GM03348 (cell line): ENCODE results near the gene PACSIN3.
"Not testable (repeated sequence)": the region's sequence is repeated elsewhere in the genome, so short reads cannot be mapped to it uniquely, and the experiment has no call there.

ENCODE experiments used
- DNase-seq: peaks from one replicate; pipeline ENCODE4 v3.0.0; 2012; ENCODE audit warnings: low spot score

PACSIN3 gene

GRCh38 chr11:47192111-47192510 is 5.9 kb upstream of the PACSIN3 start:
- no peak for DNase-seq

- DNase-seq, result not testable (repeated sequence)
Observed at GRCh38 chr11:47191137-47191536, 4.9 kb upstream of the PACSIN3 start.

- peak; percentile 54 for DNase-seq
Observed at GRCh38 chr11:47189100-47189834, 3.0 kb upstream of the PACSIN3 start.

- DNase-seq, result no peak
Observed at GRCh38 chr11:47188259-47188658, 2.0 kb upstream of the PACSIN3 start.

- DNase-seq, result no peak
Observed at GRCh38 chr11:47187723-47188122, 1.5 kb upstream of the PACSIN3 start.

- peak; percentile 36 for DNase-seq
Observed at GRCh38 chr11:47186700-47187695, 764 bp upstream of the PACSIN3 start.

- no peak for DNase-seq
Observed at GRCh38 chr11:47185305-47186075, 744 bp downstream of the PACSIN3 start.

- no peak for DNase-seq
Observed at GRCh38 chr11:47184711-47185304, 1.4 kb downstream of the PACSIN3 start.

- no peak for DNase-seq
Observed at GRCh38 chr11:47183969-47184368, 2.3 kb downstream of the PACSIN3 start.

- no peak for DNase-seq
Observed at GRCh38 chr11:47183031-47183856, 3.0 kb downstream of the PACSIN3 start.

- DNase-seq, result no peak
Observed at GRCh38 chr11:47182380-47182779, 3.9 kb downstream of the PACSIN3 start.

GRCh38 chr11:47181271-47181670 is 5.0 kb downstream of the PACSIN3 start:
- DNase-seq, result no peak

- DNase-seq, result no peak
Observed at GRCh38 chr11:47180006-47180787, 6.0 kb downstream of the PACSIN3 start.

- DNase-seq, result peak; percentile 72
Observed at GRCh38 chr11:47179655-47179991, 6.6 kb downstream of the PACSIN3 start.

GRCh38 chr11:47178737-47179654 is 7.2 kb downstream of the PACSIN3 start:
- DNase-seq, result no peak

- no peak for DNase-seq
Observed at GRCh38 chr11:47178316-47178715, 7.9 kb downstream of the PACSIN3 start.

- no peak for DNase-seq
Observed at GRCh38 chr11:47177846-47178245, 8.4 kb downstream of the PACSIN3 start.

GRCh38 chr11:47177229-47177845 is 8.9 kb downstream of the PACSIN3 start:
- DNase-seq, result peak; percentile 82
